Peyer's patch (tissue), 4 donors: ENCODE results near the gene ZNF468. TPM values are rescaled to one million over a fixed set of nuclear protein-coding genes. Genes with fewer than 3 reads are reported as not detected.
"Not testable (repeated sequence)": the region's sequence is repeated elsewhere in the genome, so short reads cannot be mapped to it uniquely, and the experiment has no call there.

Experiments used
- DNase-seq, 3 donors: peaks; one replicate each; pipeline ENCODE4 v3.0.0-alpha.2; 2017 to 2019
- H3K27ac ChIP-seq, 4 donors: fragments of 200-600 bp; sonication (generic); one replicate each; pipeline ENCODE4 v1.5.1; 2016 to 2019
- H3K27me3 ChIP-seq, 2 donors: fragments of 200-600 bp; sonication (generic); one replicate each; pipeline ENCODE4 v1.5.1; 2019
- H3K36me3 ChIP-seq, 3 donors: fragments of 200-600 bp; sonication (generic); one replicate each; pipeline ENCODE4 v1.5.1; 2016 to 2019
- H3K4me1 ChIP-seq, 4 donors: fragments of 200-600 bp; sonication (generic); one replicate each; pipeline ENCODE4 v1.5.1; 2016 to 2019
- H3K4me3 ChIP-seq, 4 donors: fragments of 200-600 bp; sonication (generic); 1 replicate in 3 of 4; 2 replicates in 1 of 4; pipeline ENCODE4 v1.5.1; 2016 to 2019; ENCODE audit warnings: mild to moderate bottlenecking in 1 of 4
- H3K9me3 ChIP-seq, 4 donors: fragments of 200-600 bp; sonication (generic); one replicate each; pipeline ENCODE4 v1.5.1; 2016 to 2019; ENCODE audit warnings: mild to moderate bottlenecking in 1 of 4
- CTCF ChIP-seq, 6 experiments: fragments of 450-650 bp in 4 of 6; fragments of 200-600 bp in 2 of 6; sonication (generic) in 1 of 6; IDR thresholded peaks; one replicate each; pipeline ENCODE4 v1.5.1; 2017 to 2019; ENCODE audit warnings: antibody characterized with exemption in 6 of 6, mild to moderate bottlenecking in 3 of 6, moderate library complexity in 1 of 6
- POLR2A ChIP-seq, 2 donors: fragments of 450-650 bp; IDR thresholded peaks; one replicate each; pipeline ENCODE4 v1.5.1; 2017; ENCODE audit warnings: antibody characterized with exemption in 2 of 2, mild to moderate bottlenecking in 2 of 2, moderate library complexity in 2 of 2
- total RNA-seq, 4 donors: library from RNA; depleted of rRNA; stranded (reverse); fragments of >200 nt; gene quantifications; one replicate each; pipeline ENCODE4 v1.1.0, GENCODE V29; 2016

ZNF468 gene
- total RNA-seq, result 10 to 100 TPM; 17.3 to 25.6 (median 18.5) TPM

GRCh38 chr19:52857378-52858191, at the start of gene ZNF468:
Gene ZNF468 (minus strand): TSS chr19:52857619. CDS start chr19:52854272, 3,347 bp downstream.
- not testable (repeated sequence) for H3K9me3 ChIP-seq, H3K4me1 ChIP-seq, H3K27me3 ChIP-seq
- H3K4me3 ChIP-seq, result peak within 1 kb of the TSS; percentile 58 to 73 (median 71)
- peak; percentile 78 to 90 (median 86) for DNase-seq
- peak; percentile 41 to 58 for TF ChIP-seq POLR2A (IDR thresholded peaks at IDR 0.05)
- TF ChIP-seq CTCF (IDR thresholded peaks at IDR 0.05), result peak in 1 of 6 experiments; percentile 30
- H3K27ac ChIP-seq, result peak within 1 kb of the TSS in 3 of 4 donors; percentile 72 to 74 (median 73)
- peaks cover 0 to 18% (median 0%) of the 10 kb centered on the region in 3 donors for H3K36me3 ChIP-seq

- not testable (repeated sequence) for H3K4me3 ChIP-seq, H3K27ac ChIP-seq, H3K27me3 ChIP-seq, H3K4me1 ChIP-seq, DNase-seq
- peaks cover 0 to 16% (median 0%) of the 10 kb centered on the region in 4 donors for H3K9me3 ChIP-seq
- H3K36me3 ChIP-seq, result peaks cover 0 to 27% (median 4%) of the 10 kb centered on the region in 3 donors
Measured at GRCh38 chr19:52904052-52904780, 46.8 kb upstream of the ZNF468 start.

GRCh38 chr19:52901842-52902241, 44.4 kb upstream of the ZNF468 start:
- Histone ChIP-seq H3K9me3 (peaks cover 0 to 8% (median 0%) of the 10 kb centered on the region in 4 donors), H3K4me1 (no peaks in the 10 kb centered on the region), H3K4me3 (no peak overlapping the region), H3K27me3 (no peaks in the 10 kb centered on the region), H3K27ac (no peak overlapping the region), H3K36me3 (peaks cover 0 to 6% (median 1%) of the 10 kb centered on the region in 3 donors)
- no peak for DNase-seq
- TF ChIP-seq CTCF (IDR thresholded peaks at IDR 0.05) (no peak), POLR2A (IDR thresholded peaks at IDR 0.05) (no peak)

- not testable (repeated sequence) for H3K4me3 ChIP-seq, H3K27ac ChIP-seq, H3K9me3 ChIP-seq
Measured at GRCh38 chr19:52898596-52898995, 41.2 kb upstream of the ZNF468 start.

GRCh38 chr19:52898101-52898500, 40.7 kb upstream of the ZNF468 start:
- peaks cover 0 to 17% (median 0%) of the 10 kb centered on the region in 3 donors for H3K36me3 ChIP-seq
- peak overlapping the region; percentile 68 to 75 (median 72) for H3K4me3 ChIP-seq
- no peak for DNase-seq
- H3K27me3 ChIP-seq, result no peaks in the 10 kb centered on the region
- no peaks in the 10 kb centered on the region for H3K9me3 ChIP-seq
- TF ChIP-seq POLR2A (IDR thresholded peaks at IDR 0.05) (no peak), CTCF (IDR thresholded peaks at IDR 0.05) (no peak)
- peak overlapping the region; percentile 77 to 92 (median 88) for H3K27ac ChIP-seq
- H3K4me1 ChIP-seq, result no peaks in the 10 kb centered on the region

More at GRCh38 chr19:52898596-52898995, 41.2 kb upstream of the ZNF468 start:
- H3K27me3 ChIP-seq, H3K4me1 ChIP-seq, DNase-seq: not testable (repeated sequence)
- peaks cover 0 to 12% (median 0%) of the 10 kb centered on the region in 3 donors for H3K36me3 ChIP-seq

- DNase-seq, result peak; percentile 91 to 98 (median 98)
- peaks cover 0 to 18% (median 0%) of the 10 kb centered on the region in 3 donors for H3K36me3 ChIP-seq
- H3K27me3 ChIP-seq, result no peaks in the 10 kb centered on the region
- no peaks in the 10 kb centered on the region for H3K4me1 ChIP-seq
- H3K4me3 ChIP-seq, result peak within 1 kb of the TSS; percentile 68 to 75 (median 72)
- H3K9me3 ChIP-seq, result no peaks in the 10 kb centered on the region
- peak within 1 kb of the TSS; percentile 77 to 92 (median 88) for H3K27ac ChIP-seq
- TF ChIP-seq POLR2A (IDR thresholded peaks at IDR 0.05) (peak; percentile 75), CTCF (IDR thresholded peaks at IDR 0.05) (no peak)
Measured at GRCh38 chr19:52897138-52897935, 39.9 kb upstream of the ZNF468 start, which contains the start of gene ZNF320. Gene ZNF320 (minus strand): TSS chr19:52897635. CDS start chr19:52890255, 7,380 bp downstream.
